Nephron progenitor cell (in vitro differentiated cells): Measurements from ENCODE around the gene PAOX.

ENCODE experiments used
- DNase-seq: peaks from one replicate; pipeline ENCODE4 v3.0.0; 2021
- H3K27ac Mint-ChIP-seq: 2 replicates; pipeline ENCODE4 v1.8.0; 2021; ENCODE audit warnings: mild to moderate bottlenecking, moderate library complexity, mixed read lengths
- H3K27me3 Mint-ChIP-seq: 2 replicates; pipeline ENCODE4 v1.8.0; 2021; ENCODE audit warnings: mild to moderate bottlenecking, low read depth, mixed read lengths; ENCODE audit not compliant: poor library complexity
- H3K36me3 Mint-ChIP-seq: 2 replicates; pipeline ENCODE4 v1.8.0; 2021; ENCODE audit warnings: low read depth, mixed read lengths
- H3K4me1 Mint-ChIP-seq: 2 replicates; pipeline ENCODE4 v1.8.0; 2021; ENCODE audit warnings: mixed read lengths
- H3K4me3 Mint-ChIP-seq: 2 replicates; pipeline ENCODE4 v1.8.0; 2021; ENCODE audit warnings: mild to moderate bottlenecking, moderate library complexity, mixed read lengths
- H3K9me3 Mint-ChIP-seq: 2 replicates; pipeline ENCODE4 v1.8.0; 2021; ENCODE audit warnings: mild to moderate bottlenecking, moderate library complexity, mixed read lengths
- TF ChIP-seq, protein P1 (sequence below): fragments of 200-600 bp; sonication (generic); IDR thresholded peaks from 2 replicates; pipeline ENCODE4 v1.5.0; 2021; ENCODE audit warnings: antibody characterized with exemption

The PAOX gene

DNA sequence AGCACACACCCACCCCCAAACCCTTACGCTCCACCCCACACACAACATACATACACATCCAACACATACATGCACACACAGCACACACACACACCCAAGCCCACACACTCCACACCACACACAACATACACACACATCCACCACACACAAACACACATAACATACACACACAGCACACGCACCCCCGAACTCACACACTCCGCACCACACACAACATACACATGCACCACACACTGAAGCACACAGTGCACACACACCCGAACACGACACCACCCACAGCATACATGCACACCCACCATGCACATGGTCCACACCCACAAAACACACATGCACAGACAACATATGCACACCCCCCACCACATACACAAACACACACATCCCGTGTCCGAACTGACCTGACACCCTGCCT is 29.9 kb upstream of the PAOX start:
- no peak for DNase-seq
- TF ChIP-seq, protein P1, sequence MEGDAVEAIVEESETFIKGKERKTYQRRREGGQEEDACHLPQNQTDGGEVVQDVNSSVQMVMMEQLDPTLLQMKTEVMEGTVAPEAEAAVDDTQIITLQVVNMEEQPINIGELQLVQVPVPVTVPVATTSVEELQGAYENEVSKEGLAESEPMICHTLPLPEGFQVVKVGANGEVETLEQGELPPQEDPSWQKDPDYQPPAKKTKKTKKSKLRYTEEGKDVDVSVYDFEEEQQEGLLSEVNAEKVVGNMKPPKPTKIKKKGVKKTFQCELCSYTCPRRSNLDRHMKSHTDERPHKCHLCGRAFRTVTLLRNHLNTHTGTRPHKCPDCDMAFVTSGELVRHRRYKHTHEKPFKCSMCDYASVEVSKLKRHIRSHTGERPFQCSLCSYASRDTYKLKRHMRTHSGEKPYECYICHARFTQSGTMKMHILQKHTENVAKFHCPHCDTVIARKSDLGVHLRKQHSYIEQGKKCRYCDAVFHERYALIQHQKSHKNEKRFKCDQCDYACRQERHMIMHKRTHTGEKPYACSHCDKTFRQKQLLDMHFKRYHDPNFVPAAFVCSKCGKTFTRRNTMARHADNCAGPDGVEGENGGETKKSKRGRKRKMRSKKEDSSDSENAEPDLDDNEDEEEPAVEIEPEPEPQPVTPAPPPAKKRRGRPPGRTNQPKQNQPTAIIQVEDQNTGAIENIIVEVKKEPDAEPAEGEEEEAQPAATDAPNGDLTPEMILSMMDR, result no peak
- H3K27me3 Mint-ChIP-seq, result peaks cover 19% of the 10 kb centered on the region
- peaks cover 7% of the 10 kb centered on the region for H3K9me3 Mint-ChIP-seq
- no peak overlapping the region for H3K4me3 Mint-ChIP-seq
- H3K27ac Mint-ChIP-seq, result no peak overlapping the region
- peaks cover 6% of the 10 kb centered on the region for H3K4me1 Mint-ChIP-seq
- no peaks in the 10 kb centered on the region for H3K36me3 Mint-ChIP-seq

DNA sequence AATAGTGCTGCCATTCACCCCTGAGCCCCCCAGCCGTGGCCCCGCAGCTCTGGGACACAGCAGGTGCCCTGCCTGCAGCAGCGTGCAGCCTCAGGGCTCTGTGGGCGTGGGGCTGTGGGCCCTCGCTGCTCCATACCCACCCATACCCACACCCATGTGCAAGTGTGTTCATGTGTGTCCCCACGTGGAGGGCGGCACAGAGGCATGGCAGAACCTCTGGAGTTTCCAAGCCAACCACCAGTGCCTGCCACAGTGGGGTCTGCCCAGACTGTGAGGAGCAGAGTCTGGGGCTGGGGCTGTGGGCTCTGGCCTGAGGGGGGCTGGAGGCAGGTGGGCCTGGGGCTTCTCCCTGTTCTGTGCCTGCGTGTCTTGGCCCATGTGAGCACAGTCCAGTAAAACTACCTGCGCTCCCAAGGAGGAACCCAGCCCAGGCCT is 29.5 kb upstream of the PAOX start:
- Mint-ChIP-seq H3K4me1 (peaks cover 6% of the 10 kb centered on the region), H3K36me3 (no peaks in the 10 kb centered on the region), H3K27ac (no peak overlapping the region), H3K4me3 (no peak overlapping the region), H3K9me3 (peaks cover 7% of the 10 kb centered on the region), H3K27me3 (peaks cover 16% of the 10 kb centered on the region)
- DNase-seq, result no peak
- TF ChIP-seq, protein P1, result no peak

DNA sequence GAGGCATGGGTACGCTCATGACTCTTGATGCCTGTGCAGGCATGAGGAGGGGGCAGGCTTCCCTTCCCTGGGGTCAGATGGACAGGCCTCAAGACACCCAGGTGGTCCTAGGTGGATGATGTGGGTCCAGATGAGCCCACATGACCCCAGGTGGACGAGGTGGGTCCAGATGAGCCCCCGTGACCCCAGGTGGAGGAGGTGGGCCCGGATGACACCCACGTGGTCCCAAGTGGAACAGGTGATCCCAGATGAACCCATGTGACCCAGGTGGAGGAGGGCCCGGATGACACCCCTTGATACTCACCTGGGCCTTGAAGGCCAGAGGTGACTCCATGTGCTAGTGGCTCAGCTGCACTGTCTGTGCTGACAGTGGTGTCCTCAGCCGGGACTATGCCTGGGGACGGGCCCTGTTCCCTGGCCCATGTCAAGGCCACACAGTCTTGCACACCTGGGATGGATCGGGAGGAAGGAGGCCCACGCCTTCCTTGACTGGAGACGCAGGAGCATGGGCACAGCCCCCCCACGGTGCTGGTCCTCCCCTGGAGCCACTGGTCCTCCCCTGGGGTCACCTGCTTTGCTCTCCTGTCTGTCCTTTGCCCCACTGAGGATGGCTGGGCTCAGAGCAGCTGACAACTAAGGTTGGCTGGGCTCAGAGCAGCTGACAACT is 28.6 kb upstream of the PAOX start:
- TF ChIP-seq, protein P1, result no peak
- Mint-ChIP-seq H3K4me1 (peaks cover 6% of the 10 kb centered on the region), H3K4me3 (no peak overlapping the region), H3K27me3 (peaks cover 15% of the 10 kb centered on the region), H3K36me3 (no peaks in the 10 kb centered on the region), H3K9me3 (peaks cover 2% of the 10 kb centered on the region), H3K27ac (no peak overlapping the region)
- no peak for DNase-seq

DNA sequence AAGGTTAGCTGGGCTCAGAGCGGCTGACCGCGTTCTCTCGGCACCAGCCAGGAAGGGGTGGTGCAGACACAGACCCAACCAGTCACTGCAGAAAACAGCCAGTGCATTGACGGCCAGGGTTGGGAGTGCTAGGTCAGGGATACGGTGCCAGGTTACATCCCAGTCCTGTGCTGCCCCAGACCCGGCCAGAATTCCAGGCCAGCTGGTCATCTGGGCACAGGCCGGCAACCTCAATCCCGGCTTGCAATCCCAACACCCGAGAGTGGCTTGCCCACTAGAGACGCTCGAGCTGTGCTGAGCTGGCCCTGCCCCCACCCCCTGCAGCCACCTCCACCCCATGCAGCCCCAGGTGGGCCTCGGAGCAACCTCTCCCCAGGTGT is 28.1 kb upstream of the PAOX start:
- Mint-ChIP-seq H3K9me3 (no peaks in the 10 kb centered on the region), H3K27me3 (peaks cover 10% of the 10 kb centered on the region), H3K4me1 (peaks cover 6% of the 10 kb centered on the region), H3K27ac (no peak overlapping the region), H3K36me3 (no peaks in the 10 kb centered on the region), H3K4me3 (no peak overlapping the region)
- TF ChIP-seq, protein P1, result no peak
- DNase-seq, result no peak

DNA sequence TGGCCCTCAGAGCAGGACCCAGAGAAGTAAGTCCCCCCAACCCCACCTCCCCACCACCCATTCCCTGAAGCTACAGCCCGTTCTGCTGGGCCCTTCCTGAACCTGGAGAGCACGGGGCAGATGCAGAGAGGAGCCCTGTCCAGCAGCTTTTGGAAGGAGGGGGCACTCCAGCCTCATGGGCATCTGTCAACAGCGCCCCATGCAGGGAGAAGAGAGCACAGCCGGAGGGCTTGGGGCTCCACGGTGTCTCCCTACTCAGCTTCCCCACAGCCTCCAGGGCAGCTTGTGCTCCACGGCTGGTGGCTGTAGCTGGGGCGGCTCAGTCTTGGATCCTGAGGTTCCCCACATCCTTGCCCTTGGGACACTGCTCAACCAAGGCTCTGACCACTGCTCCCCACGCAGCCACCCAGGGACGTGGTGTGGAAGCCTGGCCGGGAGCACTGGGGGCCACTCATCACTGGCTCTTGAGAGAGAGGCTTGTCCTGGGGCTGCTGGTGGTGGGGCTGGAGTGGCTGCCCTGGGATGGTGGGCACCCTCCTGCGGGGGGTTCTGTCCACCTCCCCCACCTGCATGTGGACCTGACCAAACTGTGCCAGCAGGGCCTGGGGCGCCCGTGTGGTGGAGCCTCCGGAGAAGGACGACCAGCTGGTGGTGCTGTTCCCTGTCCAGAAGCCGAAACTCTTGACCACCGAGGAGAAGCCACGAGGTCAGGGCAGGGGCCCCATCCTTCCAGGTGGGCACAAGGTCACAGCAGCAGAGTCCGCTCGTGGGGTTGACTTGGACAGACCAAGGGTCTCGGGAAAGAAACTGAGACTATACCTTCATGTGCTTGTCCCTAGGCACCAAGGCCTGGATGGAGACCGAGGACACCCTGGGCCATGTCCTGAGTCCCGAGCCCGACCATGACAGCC is 27.4 kb upstream of the PAOX start:
- Mint-ChIP-seq H3K4me3 (no peak overlapping the region), H3K9me3 (no peaks in the 10 kb centered on the region), H3K4me1 (peaks cover 6% of the 10 kb centered on the region), H3K27ac (no peak overlapping the region), H3K27me3 (peaks cover 4% of the 10 kb centered on the region), H3K36me3 (no peaks in the 10 kb centered on the region)
- TF ChIP-seq, protein P1, result no peak
- DNase-seq, result no peak
